ENCODE results near the gene LCN10.

Gene LCN10

GRCh38 chr9:136696502-136696901 lies 46.2 kb downstream of the LCN10 start:
- Histone ChIP-seq H3K36me3 (no peaks in the 10 kb centered on the region), H3K4me1 (no peaks in the 10 kb centered on the region; the same call in 1 of the 2 replicates), H3K27me3 (no peaks in the 10 kb centered on the region), H3K4me3 (ENCODE audit: low read depth, low read length) (no peak overlapping the region), H3K9me3 (no peaks in the 10 kb centered on the region; the same call in 1 of the 2 replicates)
- TF ChIP-seq CTCF (IDR thresholded peaks at IDR 0.05; ENCODE audit: low read depth, low read length): no peak
- no peak for DNase-seq

- Histone ChIP-seq H3K4me3 (ENCODE audit: low read depth, low read length) (no peak overlapping the region), H3K4me1 (no peaks in the 10 kb centered on the region; the same call in 1 of the 2 replicates), H3K36me3 (no peaks in the 10 kb centered on the region), H3K9me3 (no peaks in the 10 kb centered on the region; the same call in 1 of the 2 replicates), H3K27me3 (no peaks in the 10 kb centered on the region)
- no peak for TF ChIP-seq CTCF (IDR thresholded peaks at IDR 0.05; ENCODE audit: low read depth, low read length)
- DNase-seq: no peak
Measured at GRCh38 chr9:136695955-136696354, 46.8 kb downstream of the LCN10 start.

GRCh38 chr9:136695435-136695895 lies 47.3 kb downstream of the LCN10 start:
- Histone ChIP-seq H3K4me1 (no peaks in the 10 kb centered on the region; the same call in 1 of the 2 replicates), H3K36me3 (no peaks in the 10 kb centered on the region), H3K4me3 (ENCODE audit: low read depth, low read length) (no peak overlapping the region), H3K9me3 (no peaks in the 10 kb centered on the region; the same call in 1 of the 2 replicates), H3K27me3 (no peaks in the 10 kb centered on the region)
- no peak for TF ChIP-seq CTCF (IDR thresholded peaks at IDR 0.05; ENCODE audit: low read depth, low read length)
- DNase-seq: no peak

- DNase-seq: no peak
- Histone ChIP-seq H3K27me3 (no peaks in the 10 kb centered on the region), H3K4me1 (no peaks in the 10 kb centered on the region; the same call in 1 of the 2 replicates), H3K9me3 (no peaks in the 10 kb centered on the region), H3K4me3 (ENCODE audit: low read depth, low read length) (no peak overlapping the region), H3K36me3 (no peaks in the 10 kb centered on the region)
- TF ChIP-seq CTCF (IDR thresholded peaks at IDR 0.05; ENCODE audit: low read depth, low read length): no peak
Measured at GRCh38 chr9:136694872-136695247, 47.9 kb downstream of the LCN10 start.

- Histone ChIP-seq H3K4me1 (no peaks in the 10 kb centered on the region; the same call in 1 of the 2 replicates), H3K4me3 (ENCODE audit: low read depth, low read length) (no peak overlapping the region), H3K36me3 (no peaks in the 10 kb centered on the region), H3K27me3 (no peaks in the 10 kb centered on the region), H3K9me3 (no peaks in the 10 kb centered on the region)
- TF ChIP-seq CTCF (IDR thresholded peaks at IDR 0.05; ENCODE audit: low read depth, low read length): peak; percentile 78
- peak; percentile 83 for DNase-seq
Measured at GRCh38 chr9:136694163-136694871, 48.4 kb downstream of the LCN10 start.

GRCh38 chr9:136693490-136694162 lies 49.1 kb downstream of the LCN10 start:
- Histone ChIP-seq H3K9me3 (no peaks in the 10 kb centered on the region), H3K27me3 (no peaks in the 10 kb centered on the region), H3K4me1 (no peaks in the 10 kb centered on the region; the same call in 1 of the 2 replicates), H3K36me3 (no peaks in the 10 kb centered on the region), H3K4me3 (ENCODE audit: low read depth, low read length) (no peak overlapping the region)
- DNase-seq: no peak
- no peak for TF ChIP-seq CTCF (IDR thresholded peaks at IDR 0.05; ENCODE audit: low read depth, low read length)

Data from BE2C (cell line).